ENCODE measurements around the gene DEAF1. TPM values are rescaled to one million over a fixed set of nuclear protein-coding genes. Genes with fewer than 3 reads are reported as not detected.

Gene DEAF1
- total RNA-seq, 1 donor from 2014 or later: 15.9 TPM

GRCh38 chr11:636511-637332 is 58.3 kb downstream of the DEAF1 start, which contains the start of gene DRD4:
TSS of gene DRD4 (plus strand) at chr11:637269. CDS start at chr11:637305, 36 bp downstream.
- DNase-seq: no peak
- intact Hi-C loops (cut with micrococcal nuclease): no loop called here
- ATAC-seq: peak; percentile 70

- DNase-seq (no peak), ATAC-seq (no peak)
- intact Hi-C loops (cut with micrococcal nuclease): no loop called here
These were observed 59.0 kb downstream of the DEAF1 start for GRCh38 chr11:635945-636510.

DNA sequence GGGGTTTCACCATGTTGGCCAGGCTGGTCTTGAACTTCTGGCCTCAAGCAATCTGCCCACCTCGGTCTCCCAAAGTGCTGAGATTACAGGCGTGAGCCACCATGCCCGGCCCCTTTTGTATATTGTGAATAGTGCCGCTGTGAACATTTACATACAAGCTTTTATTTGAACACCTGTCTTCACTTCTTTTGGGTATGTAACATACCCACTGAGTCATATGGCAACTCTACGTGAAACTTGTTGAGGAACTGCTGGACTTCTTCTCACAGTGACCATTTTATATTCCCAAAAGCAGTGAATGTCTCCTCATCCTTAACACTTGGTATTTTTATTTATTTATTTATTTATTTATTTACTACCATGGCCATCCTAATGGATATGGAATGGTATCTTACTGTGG is 64.2 kb downstream of the DEAF1 start:
- intact Hi-C loops (cut with micrococcal nuclease): no loop called here
- no peak for ATAC-seq
- DNase-seq: no peak

GRCh38 chr11:629237-629583 is 65.8 kb downstream of the DEAF1 start:
- DNase-seq (peak; percentile 45), ATAC-seq (peak; percentile 84)
- intact Hi-C loops (cut with micrococcal nuclease): no loop called here

DNA sequence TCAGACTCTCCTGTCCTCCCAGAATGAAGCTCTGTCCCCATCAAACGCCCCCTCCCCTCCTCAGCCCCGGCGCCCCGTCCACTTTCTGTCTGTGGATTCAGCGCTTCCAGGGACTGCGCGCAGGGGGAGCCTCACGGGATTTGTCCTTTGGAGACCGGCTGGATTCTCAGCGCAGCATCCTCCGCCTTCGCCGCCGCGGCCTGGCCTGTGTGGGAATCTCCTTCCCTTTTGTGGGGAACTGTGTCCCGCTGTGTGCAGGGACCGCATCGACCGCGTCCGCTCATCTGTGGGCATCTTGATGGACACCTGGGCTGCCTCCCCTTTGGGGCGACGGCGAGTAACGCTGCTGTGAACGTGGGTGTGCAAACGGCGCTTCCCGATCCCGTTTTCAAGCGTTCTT is 67.0 kb downstream of the DEAF1 start:
- intact Hi-C loops (cut with micrococcal nuclease): no loop called here
- DNase-seq (peak; percentile 27), ATAC-seq (no peak)

DNA sequence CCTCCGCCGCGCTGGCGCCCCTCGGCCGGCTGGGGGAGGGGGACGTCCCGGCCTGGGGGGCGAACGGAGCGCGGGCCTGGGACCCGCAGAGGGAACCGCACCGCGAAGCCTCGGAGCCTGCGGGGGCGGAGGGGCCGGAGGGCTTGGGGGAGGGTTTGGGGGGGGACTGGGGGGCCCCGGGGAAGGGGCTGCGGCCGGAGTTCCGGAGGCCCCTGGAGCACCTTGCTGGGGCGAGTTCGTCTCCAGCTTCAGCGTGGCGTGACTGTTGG is 67.8 kb downstream of the DEAF1 start:
- intact Hi-C loops (cut with micrococcal nuclease): no loop called here
- DNase-seq: no peak
- ATAC-seq: no peak

- intact Hi-C loops (cut with micrococcal nuclease): no loop called here
- DNase-seq (no peak), ATAC-seq (no peak)
These were observed 68.3 kb downstream of the DEAF1 start, which contains the start of gene SCT for GRCh38 chr11:626475-627307. TSS of gene SCT (minus strand) at chr11:627181. CDS start at chr11:627143, 38 bp downstream.

GRCh38 chr11:625636-626268 is 69.3 kb downstream of the DEAF1 start:
- no peak for ATAC-seq
- DNase-seq: no peak
- intact Hi-C loops (cut with micrococcal nuclease): no loop called here

- intact Hi-C loops (cut with micrococcal nuclease): no loop called here
- no peak for ATAC-seq
- DNase-seq: peak; percentile 26
These were observed 70.1 kb downstream of the DEAF1 start, which contains the start of gene CDHR5 for GRCh38 chr11:624705-625635. TSS of gene CDHR5 (minus strand) at chr11:624955. CDS start at chr11:624902, 53 bp downstream.

GRCh38 chr11:623999-624704 is 70.9 kb downstream of the DEAF1 start:
- DNase-seq (no peak), ATAC-seq (no peak)
- intact Hi-C loops (cut with micrococcal nuclease): no loop called here

- ATAC-seq (no peak), DNase-seq (no peak)
- intact Hi-C loops (cut with micrococcal nuclease): no loop called here
These were observed 71.6 kb downstream of the DEAF1 start for GRCh38 chr11:623349-623869.

DNA sequence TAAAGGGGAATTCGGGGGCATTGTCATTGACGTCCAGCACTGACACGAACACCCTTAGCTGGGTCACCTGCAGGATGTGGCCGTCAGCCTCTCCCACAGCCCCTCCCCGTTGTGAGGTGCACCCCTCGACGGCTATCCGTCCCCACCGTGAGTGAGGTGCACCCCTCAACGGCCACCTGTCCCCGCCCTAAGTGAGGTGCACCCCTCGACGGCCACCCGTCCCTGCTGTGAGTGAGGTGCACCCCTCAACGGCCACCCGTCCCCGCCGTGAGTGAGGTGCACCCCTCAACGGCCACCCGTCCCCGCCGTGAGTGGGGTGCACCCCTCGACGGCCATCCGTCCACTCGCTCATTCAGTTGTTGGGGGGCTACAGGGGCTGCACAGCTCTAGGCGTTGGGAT is 73.2 kb downstream of the DEAF1 start:
- DNase-seq: no peak
- intact Hi-C loops (cut with micrococcal nuclease): no loop called here
- ATAC-seq: no peak

DNA sequence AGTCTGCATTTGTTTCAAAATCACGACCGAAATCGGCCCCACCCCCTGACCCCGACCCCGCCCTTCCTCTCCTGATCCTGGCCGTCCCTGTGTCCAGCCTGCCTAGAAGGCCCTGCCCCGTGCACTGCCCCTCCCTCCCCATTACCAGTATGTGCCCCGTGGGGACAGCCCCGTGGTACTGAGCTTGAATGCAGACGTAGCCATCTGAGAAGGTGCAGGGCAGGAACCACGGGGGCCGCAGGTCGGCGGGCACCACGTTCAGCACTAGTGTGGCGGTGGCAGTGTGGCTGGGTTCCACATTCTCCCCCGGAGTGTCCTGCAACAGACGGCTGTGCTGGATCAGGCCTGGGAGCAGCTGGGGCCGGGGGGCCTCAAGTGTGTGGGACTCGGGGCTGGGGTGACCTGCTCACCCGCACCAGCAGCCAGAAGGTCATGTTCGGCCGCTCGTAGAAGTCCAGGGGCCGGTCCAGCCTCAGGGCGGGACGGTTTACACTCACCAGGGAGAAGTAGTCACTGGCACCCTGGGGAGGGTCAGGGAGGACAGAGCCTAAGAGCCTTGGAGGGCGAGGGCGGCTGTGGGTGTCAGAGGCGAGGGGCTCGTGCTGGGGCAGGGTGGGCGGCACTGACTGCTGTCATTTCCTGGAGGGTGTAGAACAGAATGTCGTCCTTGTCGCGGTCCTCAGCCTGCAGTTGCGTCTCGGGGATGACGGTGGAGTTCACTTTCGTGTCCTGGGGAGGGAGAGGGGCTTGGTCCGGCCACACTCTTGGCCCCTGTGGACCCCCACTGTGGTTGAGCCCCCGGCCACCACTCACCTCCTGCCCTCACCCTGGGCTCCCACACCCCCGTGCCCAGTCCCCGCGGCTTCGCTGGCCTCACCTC is 73.8 kb downstream of the DEAF1 start:
- ATAC-seq (no peak), DNase-seq (no peak)

GRCh38 chr11:620201-620600 is 74.8 kb downstream of the DEAF1 start:
- ATAC-seq (no peak), DNase-seq (no peak)
- intact Hi-C loops (cut with micrococcal nuclease): no loop called here

More for the DNA sequence above, 73.8 kb downstream of the DEAF1 start:
- intact Hi-C loops (cut with micrococcal nuclease): no loop called here

- DNase-seq: no peak
- no peak for ATAC-seq
- intact Hi-C loops (cut with micrococcal nuclease): no loop called here
These were observed 75.4 kb downstream of the DEAF1 start for GRCh38 chr11:619628-620050.

DNA sequence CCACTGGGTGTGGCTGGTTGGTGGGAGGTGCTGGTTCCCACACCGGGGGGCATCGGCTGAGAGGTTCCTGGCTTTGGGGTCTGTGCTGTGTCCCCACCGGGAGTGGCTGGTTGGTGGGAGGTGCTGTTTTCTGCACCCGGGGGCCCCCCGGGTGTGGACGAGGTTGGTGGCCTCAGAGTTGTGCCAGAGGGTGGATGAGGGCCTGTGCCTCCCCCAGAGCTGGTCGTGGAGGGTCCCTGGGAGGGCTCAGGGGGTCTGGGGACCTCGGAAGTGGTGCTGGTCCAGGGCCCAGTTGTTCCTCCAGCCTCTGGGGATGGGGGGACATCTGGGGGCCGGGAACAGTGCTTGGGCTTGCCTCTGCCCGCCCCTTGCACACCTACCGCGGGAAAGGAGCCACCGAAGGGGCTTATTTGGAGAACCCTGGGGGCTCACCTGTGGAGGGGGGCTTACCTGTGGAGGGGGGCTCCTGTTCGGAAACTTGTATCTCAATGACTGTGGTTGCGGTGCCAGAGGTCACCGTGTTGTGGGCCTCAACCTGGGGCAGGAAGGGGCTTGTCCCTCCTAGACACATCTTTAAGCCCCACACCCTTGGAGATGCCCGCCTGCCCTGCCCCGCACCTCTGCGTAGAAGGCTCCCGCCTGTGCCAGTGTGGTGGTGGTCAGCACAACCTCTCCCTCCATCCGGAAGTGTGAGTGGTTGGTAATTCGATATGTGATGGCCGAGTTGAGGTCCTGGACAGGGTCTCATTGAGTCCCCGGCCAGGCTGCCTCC is 76.0 kb downstream of the DEAF1 start:
- intact Hi-C loops (cut with micrococcal nuclease): no loop called here
- DNase-seq (no peak), ATAC-seq (no peak)
